H9 (cell line): ENCODE data around the gene PTPN11. TPM values are rescaled to one million over a fixed set of nuclear protein-coding genes. Genes with fewer than 3 reads are reported as not detected.

Experiments
- DNase-seq: peaks from one replicate; pipeline ENCODE4 v3.0.0-alpha.2; 2017
- H2AFZ ChIP-seq: one replicate; pipeline ENCODE4 v1.6.1; 2013; ENCODE audit warnings: mild to moderate bottlenecking, low read length, control low read depth, moderate library complexity
- H2AK5ac ChIP-seq: 2 replicates; pipeline ENCODE4 v1.6.1; 2013; ENCODE audit warnings: low read length, control low read depth, mixed read lengths; ENCODE audit not compliant: insufficient read length
- H2BK120ac ChIP-seq: one replicate; pipeline ENCODE4 v1.6.1; 2013; ENCODE audit warnings: low read depth, mild to moderate bottlenecking, low read length, control low read depth, inconsistent platforms; ENCODE audit not compliant: poor library complexity, severe bottlenecking
- H2BK12ac ChIP-seq: 2 replicates; pipeline ENCODE4 v1.6.1; 2013; ENCODE audit warnings: low read length, control low read depth, mixed read lengths, low read depth; ENCODE audit not compliant: insufficient read length
- H2BK15ac ChIP-seq: 2 replicates; pipeline ENCODE4 v1.6.1; 2013; ENCODE audit warnings: low read depth, low read length, control low read depth
- H2BK20ac ChIP-seq: one replicate; pipeline ENCODE4 v1.6.1; 2013; ENCODE audit warnings: low read depth, mild to moderate bottlenecking, low read length, control low read depth, inconsistent platforms; ENCODE audit not compliant: poor library complexity, severe bottlenecking
- H2BK5ac ChIP-seq: 2 replicates; pipeline ENCODE4 v1.6.1; 2013; ENCODE audit warnings: low read length, control low read depth, mixed read lengths; ENCODE audit not compliant: insufficient read length
- H3K14ac ChIP-seq: 2 replicates; pipeline ENCODE4 v1.6.1; 2013; ENCODE audit warnings: low read length, control low read depth; ENCODE audit not compliant: insufficient read depth
- H3K18ac ChIP-seq: 2 replicates; pipeline ENCODE4 v1.6.1; 2013; ENCODE audit warnings: low read depth, mild to moderate bottlenecking, mixed read lengths, low read length, control low read depth; ENCODE audit not compliant: insufficient read length
- H3K23ac ChIP-seq: 2 replicates; pipeline ENCODE4 v1.6.1; 2013; ENCODE audit warnings: low read length, control low read depth, mixed read lengths, low read depth; ENCODE audit not compliant: insufficient read length
- H3K23me2 ChIP-seq: 2 replicates; pipeline ENCODE4 v1.6.1; 2013; ENCODE audit warnings: low read depth, mild to moderate bottlenecking, mixed read lengths, low read length, control low read depth; ENCODE audit not compliant: insufficient read length, poor library complexity, severe bottlenecking
- H3K27ac ChIP-seq: 2 replicates; pipeline ENCODE4 v1.5.1; 2013; ENCODE audit warnings: low read length, control low read depth, mixed read lengths, low read depth; ENCODE audit not compliant: insufficient read length
- H3K27me3 ChIP-seq: 2 replicates; pipeline ENCODE4 v1.6.1; 2013; ENCODE audit warnings: low read length, control low read depth, inconsistent platforms; ENCODE audit not compliant: insufficient read depth
- H3K4ac ChIP-seq: 2 replicates; pipeline ENCODE4 v1.6.1; 2013; ENCODE audit warnings: low read depth, mild to moderate bottlenecking, control low read depth, inconsistent platforms, low read length, moderate library complexity
- H3K4me1 ChIP-seq: 2 replicates; pipeline ENCODE4 v1.6.1; 2013; ENCODE audit warnings: low read length, control low read depth, inconsistent platforms; ENCODE audit not compliant: insufficient read depth
- H3K4me2 ChIP-seq: 2 replicates; pipeline ENCODE4 v1.6.1; 2013; ENCODE audit warnings: low read length, control low read depth, mixed read lengths; ENCODE audit not compliant: insufficient read length, insufficient read depth
- H3K56ac ChIP-seq: 2 replicates; pipeline ENCODE4 v1.6.1; 2013; ENCODE audit warnings: low read depth, mild to moderate bottlenecking, mixed read lengths, low read length, control low read depth; ENCODE audit not compliant: insufficient read length
- H3K79me1 ChIP-seq: 2 replicates; pipeline ENCODE4 v1.6.1; 2013; ENCODE audit warnings: low read depth, mild to moderate bottlenecking, moderate library complexity, low read length, control low read depth, inconsistent platforms; ENCODE audit not compliant: insufficient read depth, poor library complexity, severe bottlenecking
- H3K79me2 ChIP-seq: 2 replicates; pipeline ENCODE4 v1.6.1; 2013; ENCODE audit warnings: low read length, control low read depth, inconsistent platforms; ENCODE audit not compliant: insufficient read depth
- H3K9ac ChIP-seq: 2 replicates; pipeline ENCODE4 v1.6.1; 2013; ENCODE audit warnings: low read length, control low read depth, mixed read lengths; ENCODE audit not compliant: insufficient read length; ENCODE audit errors: extremely low read depth
- H3K9me3 ChIP-seq: one replicate; pipeline ENCODE4 v1.6.1; 2013; ENCODE audit warnings: low read depth, low read length, inconsistent platforms; ENCODE audit not compliant: control insufficient read depth
- H3T11ph ChIP-seq: one replicate; pipeline ENCODE4 v1.6.1; 2013; ENCODE audit warnings: mild to moderate bottlenecking, low read length, control low read depth, inconsistent platforms
- H4K20me1 ChIP-seq: one replicate; pipeline ENCODE4 v1.6.1; 2013; ENCODE audit not compliant: control insufficient read depth, insufficient read length, insufficient read depth
- H4K5ac ChIP-seq: 2 replicates; pipeline ENCODE4 v1.6.1; 2013; ENCODE audit warnings: low read depth, mild to moderate bottlenecking, mixed read lengths, low read length, control low read depth; ENCODE audit not compliant: insufficient read length
- H4K8ac ChIP-seq: replicated peaks from 2 replicates; pipeline ENCODE4 v1.6.1; 2013; ENCODE audit warnings: low read length, control low read depth, mixed read lengths, low read depth; ENCODE audit not compliant: insufficient read length
- H4K91ac ChIP-seq: 2 replicates; pipeline ENCODE4 v1.6.1; 2013; ENCODE audit warnings: low read depth, mild to moderate bottlenecking, moderate library complexity, mixed read lengths, low read length, control low read depth; ENCODE audit not compliant: insufficient read length
- H3K27ac Mint-ChIP-seq, 3 experiments: 2 replicates in 2 of 3; 3 replicates in 1 of 3; pipeline ENCODE4 v1.8.0; 2020 to 2021; ENCODE audit warnings: mixed read lengths in 3 of 3, mild to moderate bottlenecking in 1 of 3, moderate library complexity in 1 of 3
- H3K27me3 Mint-ChIP-seq: 2 replicates; pipeline ENCODE4 v1.8.0; 2021; ENCODE audit warnings: low read depth, mild to moderate bottlenecking, moderate library complexity, mixed read lengths
- H3K36me3 Mint-ChIP-seq, 3 experiments: 2 replicates in 2 of 3; 3 replicates in 1 of 3; pipeline ENCODE4 v1.8.0; 2020 to 2021; ENCODE audit warnings: low read depth in 3 of 3, mixed read lengths in 3 of 3; ENCODE audit not compliant: insufficient read depth in 1 of 3
- H3K4me1 Mint-ChIP-seq, 2 experiments: 2 replicates each; pipeline ENCODE4 v1.8.0; 2020; ENCODE audit warnings: mixed read lengths in 2 of 2
- H3K4me3 Mint-ChIP-seq, 2 experiments: 2 replicates in 1 of 2; 3 replicates in 1 of 2; pipeline ENCODE4 v1.8.0; 2020 to 2021; ENCODE audit warnings: mild to moderate bottlenecking in 2 of 2, mixed read lengths in 2 of 2, moderate library complexity in 1 of 2
- H3K9me3 Mint-ChIP-seq, 2 experiments: 2 replicates in 1 of 2; 3 replicates in 1 of 2; pipeline ENCODE4 v1.8.0; 2020; ENCODE audit warnings: mild to moderate bottlenecking in 2 of 2, mixed read lengths in 2 of 2, moderate library complexity in 1 of 2
- WGBS: extraction: QIAGEN DNeasy Blood & Tissue Kit; methylation state at CpG from one replicate; pipeline ENCODE4 v1.1.7; 2013; ENCODE audit warnings: missing lambda C conversion rate, low lambda C conversion rate, mixed read lengths; ENCODE audit not compliant: insufficient read length; ENCODE audit errors: extremely low coverage; 5-methylcytosine and 5-hydroxymethylcytosine counted together
- total RNA-seq: library from RNA; stranded (reverse); gene quantifications from 2 replicates; pipeline ENCODE4 v1.2.1, GENCODE V29; 2021
- TF ChIP-seq, protein P1 (sequence below): fragments of 200-600 bp; sonication (generic); conservative IDR thresholded peaks from 3 replicates; pipeline ENCODE4 v1.8.0; 2021; ENCODE audit warnings: antibody characterized with exemption, mild to moderate bottlenecking

The PTPN11 gene
- total RNA-seq, 1 experiment from 2014 or later = 112 TPM

DNA sequence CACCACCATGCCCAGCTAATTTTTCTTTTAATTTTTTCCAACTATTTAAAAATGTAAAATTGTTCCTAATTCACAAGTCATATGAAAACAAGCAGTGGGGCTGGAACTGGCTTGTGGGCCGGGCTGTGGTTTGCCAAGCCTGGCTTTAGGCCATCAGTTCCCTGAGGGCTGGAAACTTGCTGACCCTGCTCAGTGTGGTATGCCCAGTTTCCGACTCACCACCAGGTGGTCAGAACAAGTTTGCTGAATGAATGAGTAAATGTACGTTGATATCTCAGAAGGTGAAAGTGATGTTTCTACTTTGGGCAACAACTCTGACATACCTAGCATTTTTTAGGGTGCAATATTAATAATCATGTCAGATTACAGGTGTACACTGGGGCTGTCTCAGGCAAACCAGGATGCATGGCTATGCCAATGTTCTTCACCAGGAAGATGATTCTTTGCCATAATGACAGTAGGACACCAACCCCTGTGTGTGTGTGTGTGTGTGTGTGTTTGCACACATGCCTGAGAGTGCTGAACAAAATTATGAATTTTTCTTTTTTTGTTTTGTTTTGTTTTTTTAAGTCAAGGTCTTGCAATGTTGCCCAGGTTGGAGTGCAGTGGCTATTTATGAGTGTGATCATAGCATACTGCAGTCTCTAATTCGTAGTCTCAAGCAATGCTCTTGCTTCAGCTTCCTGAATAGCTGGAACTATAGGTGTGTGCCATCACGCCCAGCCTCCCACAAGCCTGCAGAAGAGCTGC, 106.1 kb downstream of the PTPN11 start:
- H2BK20ac ChIP-seq = no peak overlapping the region
- H3K9ac ChIP-seq = no peak overlapping the region
- no peak overlapping the region for H2BK120ac ChIP-seq
- Mint-ChIP-seq H3K27ac (no peak overlapping the region), H3K9me3 (peaks cover 0 to 3% of the 10 kb centered on the region in 2 experiments; a peak in 1 of 5 replicates), H3K4me3 (no peak overlapping the region), H3K36me3 (no peaks in the 10 kb centered on the region), H3K27me3 (no peaks in the 10 kb centered on the region; the same call in 1 of the 2 replicates), H3K4me1 (no peaks in the 10 kb centered on the region)
- no peak overlapping the region for H2BK12ac ChIP-seq
- H3K14ac ChIP-seq = no peak overlapping the region
- H2BK5ac ChIP-seq = no peak overlapping the region
- no peak overlapping the region for H4K8ac ChIP-seq
- no peak overlapping the region for H3K4ac ChIP-seq
- DNase-seq = peak; percentile 51
- H3K23ac ChIP-seq = no peak overlapping the region
- no peaks in the 10 kb centered on the region for H4K20me1 ChIP-seq
- no peaks in the 10 kb centered on the region for H3K9me3 ChIP-seq
- no peaks in the 10 kb centered on the region for H3K79me1 ChIP-seq
- TF ChIP-seq, protein P1, sequence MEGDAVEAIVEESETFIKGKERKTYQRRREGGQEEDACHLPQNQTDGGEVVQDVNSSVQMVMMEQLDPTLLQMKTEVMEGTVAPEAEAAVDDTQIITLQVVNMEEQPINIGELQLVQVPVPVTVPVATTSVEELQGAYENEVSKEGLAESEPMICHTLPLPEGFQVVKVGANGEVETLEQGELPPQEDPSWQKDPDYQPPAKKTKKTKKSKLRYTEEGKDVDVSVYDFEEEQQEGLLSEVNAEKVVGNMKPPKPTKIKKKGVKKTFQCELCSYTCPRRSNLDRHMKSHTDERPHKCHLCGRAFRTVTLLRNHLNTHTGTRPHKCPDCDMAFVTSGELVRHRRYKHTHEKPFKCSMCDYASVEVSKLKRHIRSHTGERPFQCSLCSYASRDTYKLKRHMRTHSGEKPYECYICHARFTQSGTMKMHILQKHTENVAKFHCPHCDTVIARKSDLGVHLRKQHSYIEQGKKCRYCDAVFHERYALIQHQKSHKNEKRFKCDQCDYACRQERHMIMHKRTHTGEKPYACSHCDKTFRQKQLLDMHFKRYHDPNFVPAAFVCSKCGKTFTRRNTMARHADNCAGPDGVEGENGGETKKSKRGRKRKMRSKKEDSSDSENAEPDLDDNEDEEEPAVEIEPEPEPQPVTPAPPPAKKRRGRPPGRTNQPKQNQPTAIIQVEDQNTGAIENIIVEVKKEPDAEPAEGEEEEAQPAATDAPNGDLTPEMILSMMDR = peak; percentile 51
- no peak overlapping the region for H3K27ac ChIP-seq
- H4K5ac ChIP-seq = no peak overlapping the region
- H2AK5ac ChIP-seq = no peak overlapping the region
- no peaks in the 10 kb centered on the region; the same call in 1 of the 2 replicates for H3K27me3 ChIP-seq
- no peak overlapping the region for H2BK15ac ChIP-seq
- no peak overlapping the region for H3K4me2 ChIP-seq
- H3T11ph ChIP-seq = no peak overlapping the region
- H2AFZ ChIP-seq = no peak overlapping the region
- H3K56ac ChIP-seq = no peak overlapping the region
- H3K18ac ChIP-seq = no peak overlapping the region
- H4K91ac ChIP-seq = no peak overlapping the region
- H3K79me2 ChIP-seq = no peaks in the 10 kb centered on the region
- no peaks in the 10 kb centered on the region for H3K23me2 ChIP-seq
- WGBS = no CpG with 5 or more reads among the region's 5 CpGs
- H3K4me1 ChIP-seq = no peaks in the 10 kb centered on the region
